Stomach smooth muscle (tissue), 2 donors: ENCODE data around the gene WDR20.

ENCODE experiments used
- H3K27ac ChIP-seq: one replicate; pipeline ENCODE4 v1.7.0; 2013; ENCODE audit warnings: mild to moderate bottlenecking, low read length, inconsistent platforms
- H3K27me3 ChIP-seq, 2 donors: one replicate each; pipeline ENCODE4 v1.7.0; 2013; ENCODE audit warnings: low read length in 2 of 2; ENCODE audit not compliant: insufficient read depth in 2 of 2, control insufficient read depth in 1 of 2
- H3K36me3 ChIP-seq, 2 donors: one replicate each; pipeline ENCODE4 v1.7.0; 2013; ENCODE audit warnings: low read length in 2 of 2; ENCODE audit not compliant: control insufficient read depth in 2 of 2, insufficient read depth in 2 of 2
- H3K4me1 ChIP-seq: one replicate; pipeline ENCODE4 v1.7.0; 2013; ENCODE audit warnings: low read length; ENCODE audit not compliant: control insufficient read depth, insufficient read depth
- H3K4me3 ChIP-seq, 2 donors: one replicate each; pipeline ENCODE4 v1.7.0; 2013; ENCODE audit warnings: low read length in 2 of 2
- H3K9ac ChIP-seq, 2 donors: one replicate each; pipeline ENCODE4 v1.7.0; 2013; ENCODE audit warnings: low read length in 2 of 2, mild to moderate bottlenecking in 1 of 2
- H3K9me3 ChIP-seq, 2 donors: one replicate each; pipeline ENCODE4 v1.7.0; 2013; ENCODE audit warnings: low read length in 2 of 2; ENCODE audit not compliant: control insufficient read depth in 2 of 2
- donor health status: healthy.
- donor health status: Pancreatic carcinoma.

The WDR20 gene

GRCh38 chr14:102184316-102185035 is 44.8 kb downstream of the WDR20 start:
- Histone ChIP-seq H3K36me3 (no peaks in the 10 kb centered on the region), H3K4me3 (no peak overlapping the region), H3K4me1 (peaks cover 33% of the 10 kb centered on the region)

GRCh38 chr14:102185360-102185759 is 45.7 kb downstream of the WDR20 start:
- Histone ChIP-seq H3K4me3 (no peak overlapping the region), H3K4me1 (peaks cover 31% of the 10 kb centered on the region), H3K36me3 (no peaks in the 10 kb centered on the region), H3K9ac (no peak overlapping the region), H3K27ac (no peak overlapping the region), H3K9me3 (no peaks in the 10 kb centered on the region), H3K27me3 (no peaks in the 10 kb centered on the region)

More at GRCh38 chr14:102184316-102185035, 44.8 kb downstream of the WDR20 start:
- Histone ChIP-seq H3K9me3 (no peaks in the 10 kb centered on the region), H3K27ac (no peak overlapping the region), H3K27me3 (no peaks in the 10 kb centered on the region), H3K9ac (no peak overlapping the region)

DNA sequence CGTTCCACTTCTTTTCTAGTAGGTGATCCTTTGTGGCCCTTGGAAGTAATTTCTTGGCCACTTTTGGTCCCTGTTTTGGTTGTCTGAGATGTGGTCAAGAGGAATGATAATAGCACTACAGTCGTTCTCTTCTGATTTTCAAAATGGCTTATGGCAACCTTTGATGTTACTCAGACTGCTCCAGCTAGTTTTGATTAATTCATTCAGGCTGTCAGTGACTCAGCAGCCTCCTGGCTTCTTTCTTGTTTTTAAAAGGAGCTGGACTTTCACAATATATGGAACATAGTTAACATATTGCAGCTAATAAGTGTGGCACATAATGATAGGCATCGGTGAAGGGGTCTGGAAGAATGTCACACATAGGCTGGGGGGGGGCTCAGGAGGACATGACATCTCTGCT is 47.3 kb downstream of the WDR20 start:
- Histone ChIP-seq H3K9me3 (no peaks in the 10 kb centered on the region), H3K36me3 (no peaks in the 10 kb centered on the region), H3K9ac (no peak overlapping the region), H3K4me3 (peak overlapping the region; percentile 13 to 44), H3K4me1 (peaks cover 33% of the 10 kb centered on the region), H3K27ac (peak overlapping the region; percentile 75), H3K27me3 (no peaks in the 10 kb centered on the region)

GRCh38 chr14:102187568-102188001 is 47.9 kb downstream of the WDR20 start:
- H3K4me1 ChIP-seq: peaks cover 33% of the 10 kb centered on the region
- H3K27me3 ChIP-seq: no peaks in the 10 kb centered on the region
- H3K27ac ChIP-seq: peak overlapping the region; percentile 75
- no peaks in the 10 kb centered on the region for H3K36me3 ChIP-seq
- H3K4me3 ChIP-seq: peak overlapping the region in 1 of 2 donors; percentile 44
- no peaks in the 10 kb centered on the region for H3K9me3 ChIP-seq
- H3K9ac ChIP-seq: peak overlapping the region in 1 of 2 donors; percentile 29

DNA sequence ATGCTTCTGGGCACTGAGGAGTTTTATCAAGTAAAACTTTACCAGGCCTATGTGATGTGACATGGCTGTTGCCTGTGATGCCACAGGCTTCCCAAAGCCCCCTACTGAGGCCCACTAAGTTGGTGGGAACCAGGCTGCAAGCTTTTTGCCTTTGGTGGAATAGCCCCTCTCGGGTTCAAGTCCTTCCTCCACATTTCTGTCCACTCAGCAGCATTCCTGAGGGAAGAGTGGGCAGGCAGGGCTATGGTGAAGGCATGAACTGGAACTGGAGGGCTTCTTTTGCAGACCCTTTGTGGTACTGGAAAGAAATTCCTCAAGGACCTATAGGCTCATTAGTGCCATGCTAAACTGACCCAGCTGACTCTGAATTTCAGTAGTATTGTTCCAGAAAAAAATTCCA is 48.5 kb downstream of the WDR20 start:
- H3K4me1 ChIP-seq: peaks cover 28% of the 10 kb centered on the region
- no peaks in the 10 kb centered on the region for H3K36me3 ChIP-seq
- H3K9me3 ChIP-seq: no peaks in the 10 kb centered on the region
- no peaks in the 10 kb centered on the region for H3K27me3 ChIP-seq
- H3K9ac ChIP-seq: no peak overlapping the region
- no peak overlapping the region for H3K4me3 ChIP-seq
- peak overlapping the region; percentile 24 for H3K27ac ChIP-seq

DNA sequence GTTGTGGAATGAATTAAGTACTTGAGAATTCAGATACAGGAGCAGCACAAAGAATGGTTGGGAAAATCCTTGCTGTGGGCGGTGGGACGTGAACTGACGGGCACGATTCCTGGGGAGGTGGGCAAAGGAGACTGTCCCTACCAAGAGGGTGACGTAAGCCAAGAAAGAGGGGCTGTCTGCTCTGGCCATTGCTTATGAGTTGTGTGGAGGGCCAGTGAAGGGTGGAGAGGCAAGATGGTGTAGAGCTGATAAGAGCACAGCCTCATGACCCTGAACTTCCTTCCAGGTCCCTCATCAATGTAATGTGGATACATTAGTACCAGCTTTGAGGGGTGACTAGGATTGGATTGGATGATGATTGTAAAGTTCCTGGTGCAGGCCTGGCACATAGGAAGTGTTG is 50.2 kb downstream of the WDR20 start:
- Histone ChIP-seq H3K36me3 (no peaks in the 10 kb centered on the region), H3K9me3 (no peaks in the 10 kb centered on the region), H3K4me3 (no peak overlapping the region), H3K27ac (no peak overlapping the region), H3K27me3 (no peaks in the 10 kb centered on the region), H3K4me1 (peaks cover 23% of the 10 kb centered on the region), H3K9ac (no peak overlapping the region)

GRCh38 chr14:102192840-102193502 is 53.3 kb downstream of the WDR20 start:
- H3K27ac ChIP-seq: no peak overlapping the region
- H3K27me3 ChIP-seq: no peaks in the 10 kb centered on the region
- H3K36me3 ChIP-seq: peaks cover 5 to 6% of the 10 kb centered on the region in 2 donors
- H3K9ac ChIP-seq: no peak overlapping the region
- H3K9me3 ChIP-seq: no peaks in the 10 kb centered on the region
- H3K4me3 ChIP-seq: no peak overlapping the region
- peaks cover 6% of the 10 kb centered on the region for H3K4me1 ChIP-seq

DNA sequence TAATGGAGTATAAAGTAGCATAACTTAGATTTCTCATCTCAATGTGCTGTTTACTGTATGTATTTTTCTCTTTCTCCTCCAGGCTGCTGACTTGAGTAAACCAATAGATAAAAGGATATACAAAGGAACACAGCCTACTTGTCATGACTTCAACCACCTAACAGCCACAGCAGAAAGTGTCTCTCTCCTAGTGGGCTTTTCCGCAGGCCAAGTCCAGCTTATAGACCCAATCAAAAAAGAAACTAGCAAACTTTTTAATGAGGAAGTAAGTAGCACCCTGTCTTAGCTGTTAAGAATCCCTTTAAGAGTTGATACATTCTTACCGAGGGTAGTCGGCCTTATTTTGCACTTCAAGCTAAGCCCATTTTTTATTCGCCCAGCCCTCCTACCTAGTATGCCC is 55.2 kb downstream of the WDR20 start:
- H3K9ac ChIP-seq: no peak overlapping the region
- no peaks in the 10 kb centered on the region for H3K27me3 ChIP-seq
- peaks cover 9 to 18% of the 10 kb centered on the region in 2 donors for H3K36me3 ChIP-seq
- H3K27ac ChIP-seq: no peak overlapping the region
- no peak overlapping the region for H3K4me3 ChIP-seq
- H3K4me1 ChIP-seq: peaks cover 3% of the 10 kb centered on the region
- no peaks in the 10 kb centered on the region for H3K9me3 ChIP-seq

DNA sequence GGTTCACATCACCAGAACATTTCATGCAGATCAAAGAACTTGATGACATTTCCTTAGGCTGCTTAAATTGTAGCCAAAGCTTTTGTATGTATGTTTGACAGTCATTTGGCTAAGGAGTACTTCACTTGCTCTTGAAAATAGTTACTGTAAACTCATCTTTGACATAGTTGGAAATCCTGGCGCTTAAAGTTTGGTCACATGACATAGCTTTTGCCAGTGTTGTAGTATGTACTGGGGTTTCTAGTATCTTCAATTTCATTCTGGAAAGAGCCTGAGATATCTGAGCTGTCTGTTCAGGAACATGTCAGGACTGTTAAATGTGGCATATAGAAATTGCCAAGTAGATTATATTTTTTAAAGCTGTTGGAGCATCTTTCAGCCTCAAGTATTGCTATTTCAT is 55.7 kb downstream of the WDR20 start:
- H3K4me3 ChIP-seq: no peak overlapping the region
- no peaks in the 10 kb centered on the region for H3K9me3 ChIP-seq
- no peak overlapping the region for H3K27ac ChIP-seq
- peaks cover 3% of the 10 kb centered on the region for H3K4me1 ChIP-seq
- no peak overlapping the region for H3K9ac ChIP-seq
- peaks cover 10 to 21% of the 10 kb centered on the region in 2 donors for H3K36me3 ChIP-seq
- H3K27me3 ChIP-seq: no peaks in the 10 kb centered on the region

- peaks cover 13 to 27% of the 10 kb centered on the region in 2 donors for H3K36me3 ChIP-seq
Observed at GRCh38 chr14:102196039-102196901, 56.6 kb downstream of the WDR20 start.

More at GRCh38 chr14:102196039-102196901, 56.6 kb downstream of the WDR20 start:
- Histone ChIP-seq H3K9me3 (no peaks in the 10 kb centered on the region), H3K9ac (no peak overlapping the region), H3K27me3 (no peaks in the 10 kb centered on the region), H3K27ac (no peak overlapping the region), H3K4me1 (no peaks in the 10 kb centered on the region), H3K4me3 (no peak overlapping the region)
